SK-N-SH treated with all-trans-retinoic acid at 6 μM for 48 hours (cell line): ENCODE results near the gene PEBP1.

Source experiments
- ARNTL ChIP-seq: fragments of 450-650 bp; formaldehyde crosslinking; IDR thresholded peaks from 2 replicates; pipeline ENCODE4 v1.5.0; 2020; ENCODE audit warnings: low read depth, mild to moderate bottlenecking, moderate library complexity, borderline replicate concordance
- BACH2 ChIP-seq: fragments of 250-450 bp; sonication (Bioruptor Pico); IDR thresholded peaks from 2 replicates; pipeline ENCODE4 v1.9.0; 2021; ENCODE audit warnings: mild to moderate bottlenecking, borderline replicate concordance
- RARB ChIP-seq: fragments of 250-450 bp; sonication (Bioruptor Pico); IDR thresholded peaks from 2 replicates; pipeline ENCODE4 v1.8.0; 2021; ENCODE audit warnings: mild to moderate bottlenecking, moderate library complexity
- TOX ChIP-seq: fragments of 250-450 bp; sonication (Bioruptor Pico); IDR thresholded peaks from 2 replicates; pipeline ENCODE4 v1.8.0; 2021; ENCODE audit warnings: mild to moderate bottlenecking, moderate library complexity, borderline replicate concordance
- ZC3H10 ChIP-seq: fragments of 250-450 bp; sonication (Bioruptor Pico); IDR thresholded peaks from 2 replicates; pipeline ENCODE4 v1.5.1; 2021; ENCODE audit warnings: mild to moderate bottlenecking, moderate library complexity
- ZFP3 ChIP-seq: fragments of 250-450 bp; sonication (Bioruptor Pico); IDR thresholded peaks from 2 replicates; pipeline ENCODE4 v1.5.0; 2020; ENCODE audit warnings: mild to moderate bottlenecking, moderate library complexity
- ZNF565 ChIP-seq: fragments of 450-650 bp; formaldehyde crosslinking; conservative IDR thresholded peaks from 2 replicates; pipeline ENCODE4 v1.5.0; 2020; ENCODE audit warnings: low read depth, mild to moderate bottlenecking, moderate library complexity
- ZNF70 ChIP-seq: fragments of 450-650 bp; formaldehyde crosslinking; IDR thresholded peaks from 2 replicates; pipeline ENCODE4 v1.5.0; 2020; ENCODE audit warnings: mild to moderate bottlenecking, moderate library complexity
- ZNF8 ChIP-seq: fragments of 450-650 bp; formaldehyde crosslinking; IDR thresholded peaks from 2 replicates; pipeline ENCODE4 v1.5.0; 2020; ENCODE audit warnings: mild to moderate bottlenecking, moderate library complexity
- TF ChIP-seq, protein P1 (sequence below): fragments of 250-450 bp; sonication (Bioruptor Pico); IDR thresholded peaks from 2 replicates; pipeline ENCODE4 v1.5.0; 2020; ENCODE audit warnings: mild to moderate bottlenecking, moderate library complexity
- TF ChIP-seq, protein P2 (sequence below): fragments of 250-450 bp; sonication (Bioruptor Pico); IDR thresholded peaks from 2 replicates; pipeline ENCODE4 v1.8.0; 2020; ENCODE audit warnings: mild to moderate bottlenecking, moderate library complexity, borderline replicate concordance
- TF ChIP-seq, protein P3 (sequence below): fragments of 250-450 bp; sonication (Bioruptor Pico); IDR thresholded peaks from 2 replicates; pipeline ENCODE4 v1.5.1; 2020; ENCODE audit warnings: low read depth, mild to moderate bottlenecking, moderate library complexity

DNA sequence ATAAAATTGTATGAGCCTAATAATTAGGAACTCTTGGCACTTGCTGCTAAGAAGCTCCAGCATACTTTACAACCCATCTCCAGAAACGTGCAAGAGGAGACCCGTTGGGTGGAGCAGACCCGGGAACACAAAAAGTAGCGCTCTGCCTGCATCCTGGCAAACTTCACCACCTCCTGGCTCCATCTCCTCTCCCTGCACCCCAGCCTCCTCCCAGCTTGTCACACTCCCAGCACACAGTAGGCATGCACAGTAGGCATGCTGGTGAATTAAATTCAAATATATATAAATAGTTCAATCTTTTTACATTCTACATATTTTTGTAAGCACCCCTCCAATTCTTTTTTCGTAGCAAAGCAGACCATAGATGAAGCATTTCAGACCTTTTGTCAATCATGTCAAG is 33.3 kb upstream of the PEBP1 start:
- TF ChIP-seq ZNF70 (CRISPR knock-in tag) (no peak), ARNTL (CRISPR knock-in tag) (no peak), TOX (no peak), ZC3H10 (CRISPR knock-in tag) (no peak), BACH2 (CRISPR knock-in tag) (no peak), ZNF565 (CRISPR knock-in tag) (no peak), ZFP3 (no peak), ZNF8 (no peak), RARB (CRISPR knock-in tag) (no peak)
- TF ChIP-seq, protein P1, sequence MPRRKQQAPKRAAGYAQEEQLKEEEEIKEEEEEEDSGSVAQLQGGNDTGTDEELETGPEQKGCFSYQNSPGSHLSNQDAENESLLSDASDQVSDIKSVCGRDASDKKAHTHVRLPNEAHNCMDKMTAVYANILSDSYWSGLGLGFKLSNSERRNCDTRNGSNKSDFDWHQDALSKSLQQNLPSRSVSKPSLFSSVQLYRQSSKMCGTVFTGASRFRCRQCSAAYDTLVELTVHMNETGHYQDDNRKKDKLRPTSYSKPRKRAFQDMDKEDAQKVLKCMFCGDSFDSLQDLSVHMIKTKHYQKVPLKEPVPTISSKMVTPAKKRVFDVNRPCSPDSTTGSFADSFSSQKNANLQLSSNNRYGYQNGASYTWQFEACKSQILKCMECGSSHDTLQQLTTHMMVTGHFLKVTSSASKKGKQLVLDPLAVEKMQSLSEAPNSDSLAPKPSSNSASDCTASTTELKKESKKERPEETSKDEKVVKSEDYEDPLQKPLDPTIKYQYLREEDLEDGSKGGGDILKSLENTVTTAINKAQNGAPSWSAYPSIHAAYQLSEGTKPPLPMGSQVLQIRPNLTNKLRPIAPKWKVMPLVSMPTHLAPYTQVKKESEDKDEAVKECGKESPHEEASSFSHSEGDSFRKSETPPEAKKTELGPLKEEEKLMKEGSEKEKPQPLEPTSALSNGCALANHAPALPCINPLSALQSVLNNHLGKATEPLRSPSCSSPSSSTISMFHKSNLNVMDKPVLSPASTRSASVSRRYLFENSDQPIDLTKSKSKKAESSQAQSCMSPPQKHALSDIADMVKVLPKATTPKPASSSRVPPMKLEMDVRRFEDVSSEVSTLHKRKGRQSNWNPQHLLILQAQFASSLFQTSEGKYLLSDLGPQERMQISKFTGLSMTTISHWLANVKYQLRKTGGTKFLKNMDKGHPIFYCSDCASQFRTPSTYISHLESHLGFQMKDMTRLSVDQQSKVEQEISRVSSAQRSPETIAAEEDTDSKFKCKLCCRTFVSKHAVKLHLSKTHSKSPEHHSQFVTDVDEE: no peak
- TF ChIP-seq, protein P2, sequence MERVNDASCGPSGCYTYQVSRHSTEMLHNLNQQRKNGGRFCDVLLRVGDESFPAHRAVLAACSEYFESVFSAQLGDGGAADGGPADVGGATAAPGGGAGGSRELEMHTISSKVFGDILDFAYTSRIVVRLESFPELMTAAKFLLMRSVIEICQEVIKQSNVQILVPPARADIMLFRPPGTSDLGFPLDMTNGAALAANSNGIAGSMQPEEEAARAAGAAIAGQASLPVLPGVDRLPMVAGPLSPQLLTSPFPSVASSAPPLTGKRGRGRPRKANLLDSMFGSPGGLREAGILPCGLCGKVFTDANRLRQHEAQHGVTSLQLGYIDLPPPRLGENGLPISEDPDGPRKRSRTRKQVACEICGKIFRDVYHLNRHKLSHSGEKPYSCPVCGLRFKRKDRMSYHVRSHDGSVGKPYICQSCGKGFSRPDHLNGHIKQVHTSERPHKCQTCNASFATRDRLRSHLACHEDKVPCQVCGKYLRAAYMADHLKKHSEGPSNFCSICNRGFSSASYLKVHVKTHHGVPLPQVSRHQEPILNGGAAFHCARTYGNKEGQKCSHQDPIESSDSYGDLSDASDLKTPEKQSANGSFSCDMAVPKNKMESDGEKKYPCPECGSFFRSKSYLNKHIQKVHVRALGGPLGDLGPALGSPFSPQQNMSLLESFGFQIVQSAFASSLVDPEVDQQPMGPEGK: no peak
- TF ChIP-seq, protein P3, sequence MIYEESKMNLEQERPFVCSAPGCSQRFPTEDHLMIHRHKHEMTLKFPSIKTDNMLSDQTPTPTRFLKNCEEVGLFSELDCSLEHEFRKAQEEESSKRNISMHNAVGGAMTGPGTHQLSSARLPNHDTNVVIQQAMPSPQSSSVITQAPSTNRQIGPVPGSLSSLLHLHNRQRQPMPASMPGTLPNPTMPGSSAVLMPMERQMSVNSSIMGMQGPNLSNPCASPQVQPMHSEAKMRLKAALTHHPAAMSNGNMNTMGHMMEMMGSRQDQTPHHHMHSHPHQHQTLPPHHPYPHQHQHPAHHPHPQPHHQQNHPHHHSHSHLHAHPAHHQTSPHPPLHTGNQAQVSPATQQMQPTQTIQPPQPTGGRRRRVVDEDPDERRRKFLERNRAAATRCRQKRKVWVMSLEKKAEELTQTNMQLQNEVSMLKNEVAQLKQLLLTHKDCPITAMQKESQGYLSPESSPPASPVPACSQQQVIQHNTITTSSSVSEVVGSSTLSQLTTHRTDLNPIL (CRISPR knock-in tag): no peak
